ENCODE results near the gene ACP6.

- TF ChIP-seq, protein P1, sequence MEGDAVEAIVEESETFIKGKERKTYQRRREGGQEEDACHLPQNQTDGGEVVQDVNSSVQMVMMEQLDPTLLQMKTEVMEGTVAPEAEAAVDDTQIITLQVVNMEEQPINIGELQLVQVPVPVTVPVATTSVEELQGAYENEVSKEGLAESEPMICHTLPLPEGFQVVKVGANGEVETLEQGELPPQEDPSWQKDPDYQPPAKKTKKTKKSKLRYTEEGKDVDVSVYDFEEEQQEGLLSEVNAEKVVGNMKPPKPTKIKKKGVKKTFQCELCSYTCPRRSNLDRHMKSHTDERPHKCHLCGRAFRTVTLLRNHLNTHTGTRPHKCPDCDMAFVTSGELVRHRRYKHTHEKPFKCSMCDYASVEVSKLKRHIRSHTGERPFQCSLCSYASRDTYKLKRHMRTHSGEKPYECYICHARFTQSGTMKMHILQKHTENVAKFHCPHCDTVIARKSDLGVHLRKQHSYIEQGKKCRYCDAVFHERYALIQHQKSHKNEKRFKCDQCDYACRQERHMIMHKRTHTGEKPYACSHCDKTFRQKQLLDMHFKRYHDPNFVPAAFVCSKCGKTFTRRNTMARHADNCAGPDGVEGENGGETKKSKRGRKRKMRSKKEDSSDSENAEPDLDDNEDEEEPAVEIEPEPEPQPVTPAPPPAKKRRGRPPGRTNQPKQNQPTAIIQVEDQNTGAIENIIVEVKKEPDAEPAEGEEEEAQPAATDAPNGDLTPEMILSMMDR (IDR thresholded peaks at IDR 0.05) = no peak
- TF ChIP-seq POLR2AphosphoS5 (IDR thresholded peaks at IDR 0.05) = no peak
- no peak for TF ChIP-seq POLR2A (IDR thresholded peaks at IDR 0.05)
Measured at GRCh38 chr1:147603986-147604385, 66.3 kb downstream of the ACP6 start.
